Endothelial cell of umbilical vein (primary cell): ENCODE data around the gene NKG7. TPM values are rescaled to one million over a fixed set of nuclear protein-coding genes. Genes with fewer than 3 reads are reported as not detected.

Experiments
- BruUV-seq: library from RNA; stranded (reverse); fragments of 400-500 nt; replicated peaks from 2 replicates; lab custom pipeline; 2021; lab: Mats Ljungman, UMichigan
- CTCF ChIA-PET: fragments of 300-600, 350-600 bp; sonication (Branson Sonifier 250); formaldehyde crosslinking; loops from one replicate; lab custom pipeline; 2021; ENCODE audit warnings: antibody characterized with exemption, inconsistent platforms; lab: Charles Lee
- POLR2A ChIA-PET: fragments of 300-600, 350-600 bp; sonication (Branson Sonifier 250); formaldehyde crosslinking; loops from one replicate; lab custom pipeline; 2021; ENCODE audit warnings: antibody characterized with exemption, inconsistent platforms; lab: Charles Lee
- DNase-seq: peaks from one replicate; pipeline ENCODE4 v3.0.0-alpha.2; 2011; ENCODE audit warnings: low read depth, low spot score
- FAIRE-seq: peaks from 2 replicates; lab custom pipeline; 2011; peaks lifted over from hg19 to GRCh38; lab: Jason Lieb, UNC
- H2AFZ ChIP-seq: 2 replicates; pipeline ENCODE4 v1.6.0; 2012; ENCODE audit warnings: low read depth, low read length, control low read depth, inconsistent platforms
- H3K27ac ChIP-seq: 2 replicates; pipeline ENCODE4 v1.5.1; 2011; ENCODE audit warnings: low read depth, mild to moderate bottlenecking, control low read depth, low read length, moderate library complexity; ENCODE audit not compliant: insufficient read depth
- H3K27me3 ChIP-seq, 2 experiments: 2 replicates each; pipeline versions ENCODE4 v1.6.0 to v1.6.1; 2011; ENCODE audit warnings: low read length in 2 of 2, mixed read lengths in 1 of 2; ENCODE audit not compliant: control insufficient read depth in 2 of 2, insufficient read depth in 2 of 2
- H3K36me3 ChIP-seq, 2 experiments: 2 replicates in 1 of 2; 3 replicates in 1 of 2; pipeline ENCODE4 v1.5.1; 2011; ENCODE audit warnings: low read length in 2 of 2, mild to moderate bottlenecking in 1 of 2, moderate library complexity in 1 of 2; ENCODE audit not compliant: control insufficient read depth in 2 of 2, insufficient read depth in 2 of 2; ENCODE audit errors: extremely low read depth in 1 of 2
- H3K4me1 ChIP-seq: 3 replicates; pipeline ENCODE4 v1.5.1; 2011; ENCODE audit warnings: mild to moderate bottlenecking, low read length; ENCODE audit not compliant: control insufficient read depth, insufficient read depth; ENCODE audit errors: extremely low read depth
- H3K4me2 ChIP-seq: 2 replicates; pipeline ENCODE4 v1.6.1; 2011; ENCODE audit warnings: low read length, control low read depth, mixed read lengths; ENCODE audit not compliant: insufficient read depth
- H3K4me3 ChIP-seq, 3 experiments: fragments of 200-600 bp in 1 of 3; sonication (generic), shearing (Covaris generic) in 1 of 3; replicated peaks in 1 of 3; 2 replicates each; pipeline ENCODE4 v1.5.1; 2011 to 2016; ENCODE audit warnings: control low read depth in 3 of 3, low read length in 3 of 3, mild to moderate bottlenecking in 2 of 3, inconsistent platforms in 1 of 3, low read depth in 1 of 3, moderate library complexity in 1 of 3; ENCODE audit not compliant: insufficient read depth in 1 of 3
- H3K79me2 ChIP-seq: 2 replicates; pipeline ENCODE4 v1.6.0; 2012; ENCODE audit warnings: low read length, inconsistent platforms; ENCODE audit not compliant: control insufficient read depth, insufficient read depth
- H3K9ac ChIP-seq: replicated peaks from 2 replicates; pipeline ENCODE3; 2011; ENCODE audit warnings: low read length, control low read depth; ENCODE audit not compliant: insufficient read depth; ENCODE audit errors: extremely low read depth
- H3K9me1 ChIP-seq: replicated peaks from 3 replicates; pipeline ENCODE4 v1.6.0; 2011; ENCODE audit warnings: mild to moderate bottlenecking, low read length; ENCODE audit not compliant: control insufficient read depth, insufficient read depth; ENCODE audit errors: extremely low read depth
- H3K9me3 ChIP-seq: replicated peaks from 2 replicates; pipeline ENCODE4 v1.5.1; 2012; ENCODE audit warnings: low read length, inconsistent platforms; ENCODE audit not compliant: control insufficient read depth, insufficient read depth
- H4K20me1 ChIP-seq: replicated peaks from 2 replicates; pipeline ENCODE3; 2011; ENCODE audit warnings: mild to moderate bottlenecking, low read length; ENCODE audit not compliant: control insufficient read depth, insufficient read depth; ENCODE audit errors: extremely low read depth
- EZH2 ChIP-seq: IDR thresholded peaks from 2 replicates; pipeline ENCODE4 v1.6.1; 2012; ENCODE audit warnings: borderline replicate concordance, low read depth, mild to moderate bottlenecking, moderate library complexity, low read length, inconsistent platforms; ENCODE audit not compliant: severe bottlenecking
- FOS ChIP-seq: IDR thresholded peaks from 2 replicates; pipeline ENCODE4 v1.6.1; 2011; ENCODE audit warnings: mild to moderate bottlenecking, low read length, moderate library complexity, borderline replicate concordance; ENCODE audit not compliant: insufficient read depth
- MYC ChIP-seq: IDR thresholded peaks from one replicate; pipeline ENCODE4 v1.6.1; 2011; ENCODE audit warnings: mild to moderate bottlenecking, low read depth, low read length
- POLR2A ChIP-seq: IDR thresholded peaks from 2 replicates; pipeline ENCODE4 v1.6.1; 2012; ENCODE audit warnings: low read depth, mild to moderate bottlenecking, control low read depth, low read length
- POLR2AphosphoS5 ChIP-seq: IDR thresholded peaks from 2 replicates; pipeline ENCODE4 v1.6.1; 2012; ENCODE audit warnings: low read depth, mild to moderate bottlenecking, control low read depth, low read length, moderate library complexity; ENCODE audit not compliant: insufficient read depth
- dilution Hi-C: fragments of 300-500 bp; cut with MboI; formaldehyde crosslinking; loops from one replicate; pipeline ENCODE4 v1.15.0; 2019; ENCODE audit warnings: low sequenced_read_pairs; ENCODE audit not compliant: extremely low pct_ligation_motif_present
- intact Hi-C: fragments of 100-400 bp; cut with micrococcal nuclease; formaldehyde crosslinking; loops from one replicate; pipeline ENCODE4 v1.10.0; 2022
- polyA plus RNA-seq, 4 experiments: library from polyadenylated mRNA; depleted of rRNA in 3 of 4; stranded (reverse) in 3 of 4; unstranded in 1 of 4; fragments of >200 nt; gene quantifications; 2 replicates each; pipeline versions ENCODE4 v1.2.1 to v1.2.3, GENCODE V29; 2011 to 2012; ENCODE audit warnings: missing spikeins in 1 of 4
- total RNA-seq: library from RNA; stranded (reverse); gene quantifications from 2 replicates; pipeline ENCODE4 v1.2.3, GENCODE V29; 2021
- TF ChIP-seq, protein P1 (sequence below), 2 donors: IDR thresholded peaks; 1 replicate in 1 of 2; 2 replicates in 1 of 2; pipeline ENCODE4 v1.5.1; 2011; ENCODE audit warnings: low read length in 2 of 2, mild to moderate bottlenecking in 2 of 2, moderate library complexity in 2 of 2, control low read depth in 1 of 2, inconsistent platforms in 1 of 2, low read depth in 1 of 2; ENCODE audit not compliant: insufficient read depth in 1 of 2; ENCODE audit errors: extremely low read depth in 1 of 2

Gene NKG7
- total and polyA plus RNA-seq, 2 donors (not counting 3 experiments of a cell fraction or from before 2014, with no cell fraction given) = not detected

DNA sequence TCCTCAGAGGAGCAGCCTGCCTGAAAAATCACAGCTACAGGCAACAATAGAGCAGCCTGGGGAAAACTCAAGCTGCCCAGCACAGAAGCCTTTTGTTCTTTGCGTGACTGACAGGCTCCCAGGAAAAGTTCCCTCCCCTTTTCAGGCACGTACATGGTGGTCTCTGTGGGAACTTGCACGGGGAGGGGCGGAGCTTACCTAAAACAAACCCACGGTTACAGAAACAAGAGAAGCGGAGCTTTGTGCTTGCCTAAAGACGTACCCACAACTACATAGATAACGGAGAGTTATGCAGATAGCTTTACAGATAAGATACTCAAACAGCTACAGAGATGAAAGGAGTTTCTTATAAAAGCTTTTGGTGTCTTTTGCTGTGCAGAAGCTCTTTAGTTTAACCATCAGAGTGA is 17.7 kb downstream of the NKG7 start:
- no peak for FAIRE-seq
- H2AFZ ChIP-seq = no peak overlapping the region
- H4K20me1 ChIP-seq = no peaks in the 10 kb centered on the region
- BruUV-seq = no TSS peak
- no peak overlapping the region for H3K27ac ChIP-seq
- no peaks in the 10 kb centered on the region for H3K79me2 ChIP-seq
- no peak overlapping the region for H3K9ac ChIP-seq
- H3K9me3 ChIP-seq = no peaks in the 10 kb centered on the region
- peaks cover 0 to 3% of the 10 kb centered on the region in 2 experiments for H3K36me3 ChIP-seq
- dilution Hi-C loops (no loop called here), intact Hi-C loops (no loop called here)
- H3K4me1 ChIP-seq = no peaks in the 10 kb centered on the region
- no peak overlapping the region for H3K4me2 ChIP-seq
- TF ChIP-seq FOS = no peak
- no peak for TF ChIP-seq MYC
- no peak for TF ChIP-seq POLR2AphosphoS5
- TF ChIP-seq, protein P1, sequence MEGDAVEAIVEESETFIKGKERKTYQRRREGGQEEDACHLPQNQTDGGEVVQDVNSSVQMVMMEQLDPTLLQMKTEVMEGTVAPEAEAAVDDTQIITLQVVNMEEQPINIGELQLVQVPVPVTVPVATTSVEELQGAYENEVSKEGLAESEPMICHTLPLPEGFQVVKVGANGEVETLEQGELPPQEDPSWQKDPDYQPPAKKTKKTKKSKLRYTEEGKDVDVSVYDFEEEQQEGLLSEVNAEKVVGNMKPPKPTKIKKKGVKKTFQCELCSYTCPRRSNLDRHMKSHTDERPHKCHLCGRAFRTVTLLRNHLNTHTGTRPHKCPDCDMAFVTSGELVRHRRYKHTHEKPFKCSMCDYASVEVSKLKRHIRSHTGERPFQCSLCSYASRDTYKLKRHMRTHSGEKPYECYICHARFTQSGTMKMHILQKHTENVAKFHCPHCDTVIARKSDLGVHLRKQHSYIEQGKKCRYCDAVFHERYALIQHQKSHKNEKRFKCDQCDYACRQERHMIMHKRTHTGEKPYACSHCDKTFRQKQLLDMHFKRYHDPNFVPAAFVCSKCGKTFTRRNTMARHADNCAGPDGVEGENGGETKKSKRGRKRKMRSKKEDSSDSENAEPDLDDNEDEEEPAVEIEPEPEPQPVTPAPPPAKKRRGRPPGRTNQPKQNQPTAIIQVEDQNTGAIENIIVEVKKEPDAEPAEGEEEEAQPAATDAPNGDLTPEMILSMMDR (IDR thresholded peaks at IDR 0.05; ENCODE audit: extremely low read depth in 1 of 2, insufficient read depth in 1 of 2, low read depth in 1 of 2, low read length in 2 of 2) = no peak
- no peak for TF ChIP-seq POLR2A
- TF ChIP-seq EZH2 = no peak
- H3K9me1 ChIP-seq = no peaks in the 10 kb centered on the region
- H3K27me3 ChIP-seq = no peaks in the 10 kb centered on the region
- no peak for DNase-seq
- POLR2A ChIA-PET = no interaction called here
- CTCF ChIA-PET = no interaction called here
- H3K4me3 ChIP-seq = no peak overlapping the region
